Ovary (tissue), 3 donors: ENCODE measurements around the gene COX4I2.

Experiments
- CTCF ChIP-seq, 3 donors: fragments of 450-650 bp in 2 of 3; fragments of 200-600 bp in 1 of 3; IDR thresholded peaks; one replicate each; pipeline versions ENCODE4 v1.5.1 to v1.8.0; 2016 to 2022; ENCODE audit warnings: antibody characterized with exemption in 3 of 3, mild to moderate bottlenecking in 1 of 3
- EP300 ChIP-seq: sonication (generic); formaldehyde crosslinking; IDR thresholded peaks from one replicate; pipeline ENCODE4 v1.6.1; 2017; ENCODE audit warnings: antibody characterized with exemption
- POLR2A ChIP-seq: fragments of 450-650 bp; IDR thresholded peaks from one replicate; pipeline ENCODE4 v1.6.1; 2017; ENCODE audit warnings: antibody characterized with exemption, mild to moderate bottlenecking, moderate library complexity
- donor health status: DM: no; HTN: no; CAD: no.

DNA sequence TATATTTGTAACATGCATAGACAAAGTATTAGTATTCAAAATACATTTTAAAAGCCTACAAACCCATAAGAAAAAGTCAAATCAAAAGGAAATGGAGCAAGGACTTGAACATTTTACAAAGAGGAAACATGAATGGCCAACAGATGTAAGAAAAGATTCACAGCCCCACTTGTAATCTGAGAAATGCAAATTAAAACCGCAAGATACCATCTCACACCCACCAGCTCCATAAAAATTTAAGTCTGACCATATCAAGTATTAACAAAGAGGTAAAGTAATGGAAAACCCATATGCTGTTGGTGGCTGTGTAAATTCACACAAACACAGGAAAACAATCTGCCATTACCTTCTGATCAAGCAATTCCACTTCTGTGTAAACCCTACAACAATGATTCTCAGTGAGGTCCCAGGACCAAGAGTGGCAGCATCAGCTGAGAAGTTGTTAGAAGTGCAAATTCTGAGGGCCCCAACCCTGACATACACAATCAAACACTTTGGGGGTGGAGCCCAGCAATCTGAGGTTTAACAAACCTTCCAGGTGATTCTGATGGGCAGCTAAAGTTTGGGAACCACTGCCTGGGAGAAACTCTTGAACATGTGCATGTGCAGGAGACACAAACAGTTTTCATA is 54.0 kb downstream of the COX4I2 start:
- TF ChIP-seq CTCF (IDR thresholded peaks at IDR 0.05) (no peak), POLR2A (no peak), EP300 (no peak)
